ENCODE data around the gene ADARB2.

- TF ChIP-seq, protein P1, sequence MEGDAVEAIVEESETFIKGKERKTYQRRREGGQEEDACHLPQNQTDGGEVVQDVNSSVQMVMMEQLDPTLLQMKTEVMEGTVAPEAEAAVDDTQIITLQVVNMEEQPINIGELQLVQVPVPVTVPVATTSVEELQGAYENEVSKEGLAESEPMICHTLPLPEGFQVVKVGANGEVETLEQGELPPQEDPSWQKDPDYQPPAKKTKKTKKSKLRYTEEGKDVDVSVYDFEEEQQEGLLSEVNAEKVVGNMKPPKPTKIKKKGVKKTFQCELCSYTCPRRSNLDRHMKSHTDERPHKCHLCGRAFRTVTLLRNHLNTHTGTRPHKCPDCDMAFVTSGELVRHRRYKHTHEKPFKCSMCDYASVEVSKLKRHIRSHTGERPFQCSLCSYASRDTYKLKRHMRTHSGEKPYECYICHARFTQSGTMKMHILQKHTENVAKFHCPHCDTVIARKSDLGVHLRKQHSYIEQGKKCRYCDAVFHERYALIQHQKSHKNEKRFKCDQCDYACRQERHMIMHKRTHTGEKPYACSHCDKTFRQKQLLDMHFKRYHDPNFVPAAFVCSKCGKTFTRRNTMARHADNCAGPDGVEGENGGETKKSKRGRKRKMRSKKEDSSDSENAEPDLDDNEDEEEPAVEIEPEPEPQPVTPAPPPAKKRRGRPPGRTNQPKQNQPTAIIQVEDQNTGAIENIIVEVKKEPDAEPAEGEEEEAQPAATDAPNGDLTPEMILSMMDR (tag by site-specific recombination; IDR thresholded peaks at IDR 0.05): no peak
- TF ChIP-seq ZFP69B (tag by site-specific recombination; IDR thresholded peaks at IDR 0.05) (no peak), ZNF623 (tag by site-specific recombination; IDR thresholded peaks at IDR 0.05) (no peak), ZNF280D (tag by site-specific recombination; IDR thresholded peaks at IDR 0.05) (no peak)
- TF ChIP-seq, protein P2, sequence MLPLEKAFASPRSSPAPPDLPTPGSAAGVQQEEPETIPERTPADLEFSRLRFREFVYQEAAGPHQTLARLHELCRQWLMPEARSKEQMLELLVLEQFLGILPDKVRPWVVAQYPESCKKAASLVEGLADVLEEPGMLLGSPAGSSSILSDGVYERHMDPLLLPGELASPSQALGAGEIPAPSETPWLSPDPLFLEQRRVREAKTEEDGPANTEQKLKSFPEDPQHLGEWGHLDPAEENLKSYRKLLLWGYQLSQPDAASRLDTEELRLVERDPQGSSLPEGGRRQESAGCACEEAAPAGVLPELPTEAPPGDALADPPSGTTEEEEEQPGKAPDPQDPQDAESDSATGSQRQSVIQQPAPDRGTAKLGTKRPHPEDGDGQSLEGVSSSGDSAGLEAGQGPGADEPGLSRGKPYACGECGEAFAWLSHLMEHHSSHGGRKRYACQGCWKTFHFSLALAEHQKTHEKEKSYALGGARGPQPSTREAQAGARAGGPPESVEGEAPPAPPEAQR (tag by site-specific recombination; IDR thresholded peaks at IDR 0.05): no peak
Measured at GRCh38 chr10:1454951-1455350, 282.4 kb downstream of the ADARB2 start.
